HL-60 (cell line): ENCODE data around the gene FLACC1.

ENCODE experiments used
- DNase-seq, 2 experiments: peaks; one replicate each; pipeline ENCODE4 v3.0.0-alpha.2; 2010 to 2020; ENCODE audit warnings: low read depth in 1 of 2, low spot score in 1 of 2
- H3K27ac ChIP-seq: fragments of 250-450 bp; sonication (Bioruptor Pico); replicated peaks from 2 replicates; pipeline ENCODE4 v1.5.1; 2020; ENCODE audit warnings: mild to moderate bottlenecking, moderate library complexity
- H3K27me3 ChIP-seq: fragments of 250-450 bp; sonication (Bioruptor Pico); 2 replicates; pipeline ENCODE4 v1.5.1; 2021; ENCODE audit warnings: mild to moderate bottlenecking, moderate library complexity; ENCODE audit not compliant: insufficient read depth, poor library complexity, severe bottlenecking
- H3K4me3 ChIP-seq: replicated peaks from 2 replicates; pipeline ENCODE4 v1.5.1; 2011; ENCODE audit warnings: mild to moderate bottlenecking, control low read depth, low read length; ENCODE audit not compliant: insufficient read depth
- GABPA ChIP-seq: IDR thresholded peaks from 2 replicates; pipeline ENCODE4 v1.6.1; 2012; ENCODE audit warnings: low read depth
- POLR2AphosphoS5 ChIP-seq: IDR thresholded peaks from 2 replicates; pipeline ENCODE4 v1.6.1; 2012; ENCODE audit warnings: low read depth
- REST ChIP-seq: IDR thresholded peaks from 2 replicates; pipeline ENCODE4 v1.6.1; 2012; ENCODE audit warnings: low read depth; ENCODE audit not compliant: insufficient replicate concordance
- SPI1 ChIP-seq: IDR thresholded peaks from 2 replicates; pipeline ENCODE4 v1.6.1; 2012; ENCODE audit warnings: low read depth, mild to moderate bottlenecking, borderline replicate concordance
- TF ChIP-seq, protein P1 (sequence below): IDR thresholded peaks from one replicate; pipeline ENCODE4 v1.5.1; 2011; ENCODE audit warnings: low read length, control low read depth, inconsistent platforms; ENCODE audit not compliant: insufficient read depth

Gene FLACC1

DNA sequence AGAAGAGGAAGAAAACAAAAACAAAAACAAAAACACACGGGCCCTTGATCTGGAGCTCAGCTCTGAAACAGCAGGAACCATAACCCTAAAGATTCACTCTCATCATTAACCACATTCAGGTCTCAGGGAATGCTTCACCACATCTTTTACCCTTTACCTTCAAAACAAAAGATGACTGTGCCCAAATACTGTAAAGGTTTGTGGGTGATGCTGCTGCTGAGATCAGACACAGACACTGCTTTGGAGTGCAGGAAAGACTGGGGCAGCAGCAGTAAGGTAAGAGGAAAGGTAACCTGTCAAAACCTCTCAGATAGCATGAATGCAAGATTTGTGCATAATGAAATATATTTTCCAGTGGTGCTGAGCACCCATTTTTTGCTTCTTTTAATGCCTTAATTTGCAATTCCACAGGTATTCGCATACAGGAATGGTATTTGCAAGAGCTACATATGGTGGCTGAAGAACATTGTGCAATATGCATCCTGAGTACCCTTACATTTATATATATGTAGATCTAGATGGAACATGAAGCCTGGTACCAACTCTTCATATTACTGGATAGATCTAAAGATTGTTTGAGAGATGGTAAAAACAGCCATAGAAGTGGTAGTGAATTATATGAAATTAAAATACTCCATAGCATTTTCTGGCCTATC, 4.1 kb upstream of the FLACC1 start:
- TF ChIP-seq GABPA (no peak), POLR2AphosphoS5 (no peak), REST (no peak), SPI1 (no peak)
- TF ChIP-seq, protein P1, sequence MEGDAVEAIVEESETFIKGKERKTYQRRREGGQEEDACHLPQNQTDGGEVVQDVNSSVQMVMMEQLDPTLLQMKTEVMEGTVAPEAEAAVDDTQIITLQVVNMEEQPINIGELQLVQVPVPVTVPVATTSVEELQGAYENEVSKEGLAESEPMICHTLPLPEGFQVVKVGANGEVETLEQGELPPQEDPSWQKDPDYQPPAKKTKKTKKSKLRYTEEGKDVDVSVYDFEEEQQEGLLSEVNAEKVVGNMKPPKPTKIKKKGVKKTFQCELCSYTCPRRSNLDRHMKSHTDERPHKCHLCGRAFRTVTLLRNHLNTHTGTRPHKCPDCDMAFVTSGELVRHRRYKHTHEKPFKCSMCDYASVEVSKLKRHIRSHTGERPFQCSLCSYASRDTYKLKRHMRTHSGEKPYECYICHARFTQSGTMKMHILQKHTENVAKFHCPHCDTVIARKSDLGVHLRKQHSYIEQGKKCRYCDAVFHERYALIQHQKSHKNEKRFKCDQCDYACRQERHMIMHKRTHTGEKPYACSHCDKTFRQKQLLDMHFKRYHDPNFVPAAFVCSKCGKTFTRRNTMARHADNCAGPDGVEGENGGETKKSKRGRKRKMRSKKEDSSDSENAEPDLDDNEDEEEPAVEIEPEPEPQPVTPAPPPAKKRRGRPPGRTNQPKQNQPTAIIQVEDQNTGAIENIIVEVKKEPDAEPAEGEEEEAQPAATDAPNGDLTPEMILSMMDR: no peak
- Histone ChIP-seq H3K27ac (no peak overlapping the region), H3K27me3 (no peaks in the 10 kb centered on the region)

GRCh38 chr2:201360256-201360655, 3.1 kb upstream of the FLACC1 start:
- H3K27ac ChIP-seq: no peak overlapping the region
- no peak for DNase-seq
- no peaks in the 10 kb centered on the region for H3K27me3 ChIP-seq
- H3K4me3 ChIP-seq: no peak overlapping the region
- no peak for TF ChIP-seq REST
- TF ChIP-seq, protein P1: no peak
- TF ChIP-seq POLR2AphosphoS5: no peak
- TF ChIP-seq GABPA: no peak
- no peak for TF ChIP-seq SPI1

More for the DNA sequence above, 4.1 kb upstream of the FLACC1 start:
- no peak overlapping the region for H3K4me3 ChIP-seq
- DNase-seq: no peak

- H3K27ac ChIP-seq: no peak overlapping the region
- H3K4me3 ChIP-seq: no peak overlapping the region
- H3K27me3 ChIP-seq: no peaks in the 10 kb centered on the region
- DNase-seq: no peak
- TF ChIP-seq, protein P1: no peak
- TF ChIP-seq REST: no peak
- TF ChIP-seq GABPA: no peak
- TF ChIP-seq SPI1: no peak
- TF ChIP-seq POLR2AphosphoS5: no peak
These were observed 1.5 kb upstream of the FLACC1 start for GRCh38 chr2:201358684-201359083.
